ENCODE measurements around the gene ZNF428.

Gene ZNF428, protein sequence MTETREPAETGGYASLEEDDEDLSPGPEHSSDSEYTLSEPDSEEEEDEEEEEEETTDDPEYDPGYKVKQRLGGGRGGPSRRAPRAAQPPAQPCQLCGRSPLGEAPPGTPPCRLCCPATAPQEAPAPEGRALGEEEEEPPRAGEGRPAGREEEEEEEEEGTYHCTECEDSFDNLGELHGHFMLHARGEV

DNA sequence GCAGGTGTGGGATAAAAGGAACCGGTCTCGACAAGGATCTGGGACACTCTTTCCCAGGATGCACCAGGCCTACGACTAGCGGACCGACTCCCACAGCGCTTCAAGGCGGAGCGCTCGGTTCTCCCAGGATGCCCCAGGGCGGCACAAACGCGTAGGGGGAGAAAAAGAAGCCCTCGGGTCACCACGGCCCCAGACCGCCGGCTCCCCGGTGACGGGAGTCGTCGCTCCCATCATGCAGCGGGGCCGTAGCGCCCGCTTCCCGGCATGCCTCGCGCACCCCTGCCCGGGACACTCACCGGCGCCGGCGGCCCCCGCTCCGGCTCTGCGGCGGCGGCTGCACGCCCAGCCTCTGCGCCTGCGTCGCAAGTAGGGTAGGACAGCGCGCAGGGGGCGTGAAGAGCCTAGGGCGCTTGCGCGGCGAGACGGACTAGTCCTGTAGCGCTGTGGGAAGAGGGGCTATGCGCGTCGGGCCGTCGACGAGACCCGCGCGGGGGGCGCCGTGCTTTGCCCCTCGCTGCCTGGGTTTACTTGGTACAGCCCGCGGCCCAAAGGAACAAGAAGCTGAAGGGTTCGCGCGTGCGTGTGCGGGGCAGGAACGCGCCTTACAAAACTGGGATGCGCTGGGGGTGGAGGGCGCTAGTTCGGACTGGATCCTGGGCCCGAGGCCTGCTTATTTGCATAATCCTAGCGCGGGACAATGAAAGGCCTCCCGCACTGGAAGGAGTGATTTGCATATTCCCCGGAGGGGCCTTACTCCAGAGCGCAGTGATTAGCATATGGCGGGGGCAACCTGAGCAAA lies at the start of gene ZNF428:
TSS of gene ZNF428 (minus strand) at position 368 of the 799 bp plus-strand sequence. CDS start 5,325 bp downstream, outside the sequence.
- H3K4me3 ChIP-seq (ENCODE audit: low read depth, low read length) = peak within 1 kb of the TSS; percentile 84
- TF ChIP-seq, protein P1, sequence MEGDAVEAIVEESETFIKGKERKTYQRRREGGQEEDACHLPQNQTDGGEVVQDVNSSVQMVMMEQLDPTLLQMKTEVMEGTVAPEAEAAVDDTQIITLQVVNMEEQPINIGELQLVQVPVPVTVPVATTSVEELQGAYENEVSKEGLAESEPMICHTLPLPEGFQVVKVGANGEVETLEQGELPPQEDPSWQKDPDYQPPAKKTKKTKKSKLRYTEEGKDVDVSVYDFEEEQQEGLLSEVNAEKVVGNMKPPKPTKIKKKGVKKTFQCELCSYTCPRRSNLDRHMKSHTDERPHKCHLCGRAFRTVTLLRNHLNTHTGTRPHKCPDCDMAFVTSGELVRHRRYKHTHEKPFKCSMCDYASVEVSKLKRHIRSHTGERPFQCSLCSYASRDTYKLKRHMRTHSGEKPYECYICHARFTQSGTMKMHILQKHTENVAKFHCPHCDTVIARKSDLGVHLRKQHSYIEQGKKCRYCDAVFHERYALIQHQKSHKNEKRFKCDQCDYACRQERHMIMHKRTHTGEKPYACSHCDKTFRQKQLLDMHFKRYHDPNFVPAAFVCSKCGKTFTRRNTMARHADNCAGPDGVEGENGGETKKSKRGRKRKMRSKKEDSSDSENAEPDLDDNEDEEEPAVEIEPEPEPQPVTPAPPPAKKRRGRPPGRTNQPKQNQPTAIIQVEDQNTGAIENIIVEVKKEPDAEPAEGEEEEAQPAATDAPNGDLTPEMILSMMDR (conservative IDR thresholded peaks at IDR 0.05; ENCODE audit: low read depth, low read length) = no peak
- peak; percentile 92 for DNase-seq (ENCODE audit: low read depth)

DNA sequence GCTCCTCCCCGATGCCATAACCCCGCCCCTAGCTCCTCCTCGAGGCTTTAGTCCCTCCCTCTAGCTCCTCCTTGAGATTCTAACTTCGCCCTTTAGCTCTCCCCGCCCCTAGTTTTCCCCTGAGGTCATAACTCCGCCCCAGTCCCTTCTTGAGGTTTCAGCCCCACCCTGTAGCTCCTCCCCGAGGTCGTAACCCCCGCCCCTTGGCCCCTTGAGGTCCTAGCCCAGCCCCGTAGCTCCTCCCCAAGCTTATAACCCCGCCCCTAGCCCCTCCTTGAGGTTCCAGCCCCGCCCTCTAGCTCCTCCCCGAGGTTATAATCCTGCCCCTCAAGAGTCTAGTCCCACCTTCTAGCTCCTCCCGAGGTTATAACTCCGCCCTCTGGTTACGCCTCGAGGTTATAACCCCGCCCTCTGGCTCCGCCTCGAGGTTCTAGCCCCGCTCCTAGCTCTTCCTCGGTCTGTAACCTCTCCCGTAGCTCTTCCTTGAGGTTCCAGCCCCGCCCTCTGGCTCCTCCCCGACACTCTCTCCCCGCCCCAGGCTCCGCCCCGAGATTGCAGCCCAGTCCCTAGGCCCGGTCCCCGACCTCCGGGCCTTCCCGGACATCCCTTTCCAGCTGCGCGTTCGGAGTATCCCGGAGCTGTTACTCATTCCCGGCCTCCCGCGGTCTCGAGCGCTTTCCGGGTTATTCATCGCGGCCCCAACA lies 49.1 kb upstream of the ZNF428 start:
- DNase-seq (ENCODE audit: low read depth) = peak; percentile 100
- TF ChIP-seq, protein P1 (conservative IDR thresholded peaks at IDR 0.05; ENCODE audit: low read depth, low read length) = no peak
- H3K4me3 ChIP-seq (ENCODE audit: low read depth, low read length) = peak overlapping the region; percentile 84

DNA sequence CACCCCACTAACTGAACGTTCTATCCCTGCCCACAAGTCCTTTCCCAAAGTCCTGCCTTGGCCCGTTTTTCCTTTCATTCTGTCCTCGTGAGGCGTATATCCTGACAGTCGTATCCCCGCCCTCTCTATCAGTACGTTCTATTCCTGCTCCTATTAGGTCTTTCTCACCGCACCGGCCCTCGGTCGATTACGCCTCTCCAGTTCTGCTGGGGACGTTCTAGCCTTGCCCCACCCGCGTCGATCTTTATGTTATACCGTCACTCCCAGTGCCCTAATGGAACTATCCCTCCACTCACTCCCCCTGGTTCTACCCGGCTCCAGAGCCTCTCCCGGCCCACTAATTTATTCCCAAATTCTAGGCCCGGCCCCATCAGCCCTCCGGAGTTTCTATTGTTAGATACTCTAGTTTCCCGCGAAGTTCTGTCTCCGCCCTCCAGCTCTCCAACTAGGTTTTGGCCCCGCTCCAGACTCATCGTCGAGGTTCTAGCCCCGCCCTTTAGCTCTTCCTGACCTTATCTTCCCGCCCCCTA lies 48.5 kb upstream of the ZNF428 start:
- TF ChIP-seq, protein P1 (conservative IDR thresholded peaks at IDR 0.05; ENCODE audit: low read depth, low read length) = no peak
- DNase-seq (ENCODE audit: low read depth) = no peak
- peak overlapping the region; percentile 84 for H3K4me3 ChIP-seq (ENCODE audit: low read depth, low read length)

DNA sequence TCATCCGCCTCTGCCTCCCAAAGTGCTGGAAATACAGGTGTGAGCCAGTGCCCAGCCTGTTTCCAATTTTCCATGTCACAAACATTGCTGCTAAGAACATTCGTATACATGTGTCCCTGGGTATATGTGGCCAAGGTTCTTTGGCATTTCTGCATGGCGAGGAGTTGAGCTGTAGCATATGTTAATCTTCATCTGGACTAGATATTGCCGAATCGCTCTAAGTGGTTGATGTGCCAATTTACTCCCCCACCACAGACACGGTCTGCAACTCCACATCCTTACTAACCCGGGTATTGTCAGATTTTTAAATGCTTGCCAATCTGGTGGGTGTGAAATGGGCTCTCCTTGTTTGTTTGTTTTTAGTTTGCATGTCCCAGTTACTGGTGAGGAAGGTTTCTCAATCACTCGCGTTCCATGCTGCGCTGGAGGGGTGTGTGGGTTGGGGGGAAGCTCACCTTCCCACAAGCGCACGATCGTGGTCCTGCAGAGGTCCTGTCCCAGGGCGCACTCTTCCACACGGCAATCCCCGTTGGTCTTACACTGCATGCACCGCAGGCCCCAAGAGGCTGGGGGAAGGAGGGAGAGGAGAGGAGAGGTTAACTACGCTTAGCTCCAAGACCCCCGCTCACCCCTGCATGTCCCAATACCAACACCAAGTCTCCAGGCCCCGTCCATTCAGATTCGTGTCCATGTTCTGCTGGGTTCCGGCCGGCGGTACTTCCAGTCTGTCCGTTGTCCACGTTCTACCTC lies 47.9 kb upstream of the ZNF428 start:
- TF ChIP-seq, protein P1 (conservative IDR thresholded peaks at IDR 0.05; ENCODE audit: low read depth, low read length) = no peak
- DNase-seq (ENCODE audit: low read depth) = no peak
- peak overlapping the region; percentile 84 for H3K4me3 ChIP-seq (ENCODE audit: low read depth, low read length)

DNA sequence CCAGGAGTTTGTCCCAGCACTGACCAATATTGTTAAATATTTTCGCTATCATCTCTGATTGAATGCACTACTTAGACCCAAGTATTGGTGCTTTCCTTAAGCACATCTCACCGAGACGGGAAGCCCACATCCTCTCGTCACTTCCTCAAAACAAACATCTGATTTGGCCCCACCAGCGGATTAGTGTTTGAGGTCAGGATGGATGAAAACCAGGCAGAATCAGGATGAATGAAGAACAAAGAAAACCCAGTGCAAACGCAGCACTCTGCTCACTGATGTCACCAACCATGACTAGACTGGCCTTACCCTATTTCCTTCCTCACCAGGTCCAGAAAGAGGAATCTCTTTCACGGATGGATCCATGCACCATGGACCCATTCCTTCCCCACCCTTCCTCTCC lies 44.6 kb upstream of the ZNF428 start:
- DNase-seq (ENCODE audit: low read depth) = no peak
- no peak overlapping the region for H3K4me3 ChIP-seq (ENCODE audit: low read depth, low read length)

DNA sequence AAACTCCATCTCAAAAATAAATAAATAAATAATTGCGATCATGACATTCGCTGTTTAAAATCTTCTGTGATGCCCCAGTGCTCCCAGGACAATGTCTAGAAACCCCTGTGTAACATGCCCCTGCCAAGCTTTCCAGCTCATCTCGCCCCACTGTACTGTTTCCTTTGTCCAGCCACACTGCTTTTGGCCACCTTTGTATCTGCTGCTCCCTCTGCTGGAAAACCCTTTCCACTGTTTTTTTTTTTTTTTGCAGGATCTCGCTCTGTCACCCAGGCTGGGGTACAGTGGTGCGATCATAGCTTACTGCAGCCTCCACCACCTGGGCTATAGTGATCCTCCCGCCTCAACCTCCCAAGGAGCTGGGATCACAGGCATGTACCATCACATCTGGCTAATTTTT lies 43.1 kb upstream of the ZNF428 start:
- no peak overlapping the region for H3K4me3 ChIP-seq (ENCODE audit: low read depth, low read length)

More for the DNA sequence above, 44.6 kb upstream of the ZNF428 start:
- TF ChIP-seq, protein P1 (conservative IDR thresholded peaks at IDR 0.05; ENCODE audit: low read depth, low read length) = no peak

More for the DNA sequence above, 43.1 kb upstream of the ZNF428 start:
- TF ChIP-seq, protein P1 (conservative IDR thresholded peaks at IDR 0.05; ENCODE audit: low read depth, low read length) = peak; percentile 73
- peak; percentile 47 for DNase-seq (ENCODE audit: low read depth)

Data from choroid plexus epithelial cell (primary cell).